ENCODE data around the gene PTPRB.

PTPRB gene

GRCh38 chr12:70637303-70638085, at the start of gene PTPRB:
TSS of gene PTPRB (minus strand) at chr12:70637429. CDS start at chr12:70637395, 34 bp downstream.
- FAIRE-seq = no peak
- DNase-seq (ENCODE audit: insufficient read length, low spot score) = no peak

GRCh38 chr12:70686907-70687306, 49.7 kb upstream of the PTPRB start:
- FAIRE-seq (no peak), DNase-seq (ENCODE audit: insufficient read length, low spot score) (no peak)

GRCh38 chr12:70686299-70686698, 49.1 kb upstream of the PTPRB start:
- FAIRE-seq (no peak), DNase-seq (ENCODE audit: insufficient read length, low spot score) (no peak)

- no peak for DNase-seq (ENCODE audit: insufficient read length, low spot score)
- FAIRE-seq = no peak
Observed at GRCh38 chr12:70683976-70684375, 46.7 kb upstream of the PTPRB start.

GRCh38 chr12:70671698-70672097, 34.5 kb upstream of the PTPRB start:
- FAIRE-seq (no peak), DNase-seq (ENCODE audit: insufficient read length, low spot score) (no peak)

GRCh38 chr12:70670948-70671347, 33.7 kb upstream of the PTPRB start:
- FAIRE-seq (no peak), DNase-seq (ENCODE audit: insufficient read length, low spot score) (no peak)

- no peak for DNase-seq (ENCODE audit: insufficient read length, low spot score)
- no peak for FAIRE-seq
Observed at GRCh38 chr12:70667253-70667652, 30.0 kb upstream of the PTPRB start.

- FAIRE-seq = no peak
Observed at GRCh38 chr12:70666364-70666763, 29.1 kb upstream of the PTPRB start.

GRCh38 chr12:70664465-70664881, 27.2 kb upstream of the PTPRB start:
- DNase-seq (ENCODE audit: insufficient read length, low spot score) = no peak

More at GRCh38 chr12:70666364-70666763, 29.1 kb upstream of the PTPRB start:
- no peak for DNase-seq (ENCODE audit: insufficient read length, low spot score)

GRCh38 chr12:70663838-70664237, 26.6 kb upstream of the PTPRB start:
- no peak for FAIRE-seq
- DNase-seq (ENCODE audit: insufficient read length, low spot score) = no peak

More at GRCh38 chr12:70664465-70664881, 27.2 kb upstream of the PTPRB start:
- FAIRE-seq = no peak

- FAIRE-seq = no peak
Observed at GRCh38 chr12:70661466-70662161, 24.4 kb upstream of the PTPRB start.

GRCh38 chr12:70660620-70661219, 23.5 kb upstream of the PTPRB start:
- FAIRE-seq (no peak), DNase-seq (ENCODE audit: insufficient read length, low spot score) (no peak)

More at GRCh38 chr12:70661466-70662161, 24.4 kb upstream of the PTPRB start:
- DNase-seq (ENCODE audit: insufficient read length, low spot score) = no peak

GRCh38 chr12:70660002-70660604, 22.9 kb upstream of the PTPRB start:
- no peak for FAIRE-seq
- no peak for DNase-seq (ENCODE audit: insufficient read length, low spot score)

GRCh38 chr12:70659077-70659606, 21.9 kb upstream of the PTPRB start:
- no peak for FAIRE-seq
- no peak for DNase-seq (ENCODE audit: insufficient read length, low spot score)

- DNase-seq (ENCODE audit: insufficient read length, low spot score) (no peak), FAIRE-seq (no peak)
Observed at GRCh38 chr12:70657616-70658286, 20.5 kb upstream of the PTPRB start.

GRCh38 chr12:70652451-70652850, 15.2 kb upstream of the PTPRB start:
- FAIRE-seq (no peak), DNase-seq (ENCODE audit: insufficient read length, low spot score) (no peak)

GRCh38 chr12:70648831-70649230, 11.6 kb upstream of the PTPRB start:
- FAIRE-seq (no peak), DNase-seq (ENCODE audit: insufficient read length, low spot score) (no peak)

- no peak for FAIRE-seq
- no peak for DNase-seq (ENCODE audit: insufficient read length, low spot score)
Observed at GRCh38 chr12:70648191-70648590, 11.0 kb upstream of the PTPRB start.

GRCh38 chr12:70646850-70647249, 9.6 kb upstream of the PTPRB start:
- no peak for DNase-seq (ENCODE audit: insufficient read length, low spot score)
- FAIRE-seq = no peak
